ENCODE results near the gene FGF11. TPM values are rescaled to one million over a fixed set of nuclear protein-coding genes. Genes with fewer than 3 reads are reported as not detected.
A peak's percentile ranks its signal among the peaks of the same experiment; 100 is the strongest.

FGF11 gene
- total and polyA plus RNA-seq, 12 donors, result 10.2 to 76.7 (median 22.2) TPM

- Histone ChIP-seq H3K27ac (peak overlapping the region; percentile 78 to 94 (median 90)), H3K27me3 (no peaks in the 10 kb centered on the region), H3K4me1 (replicated peaks in 1 of 2) (peaks cover 50 to 52% of the 10 kb centered on the region in 2 donors), H3K9me3 (replicated peaks in 1 of 3) (no peaks in the 10 kb centered on the region), H3K36me3 (replicated peaks in 1 of 2) (no peaks in the 10 kb centered on the region), H3K4me3 (peak overlapping the region in 2 of 4 donors; percentile 30 to 62)
- 0 to 6% (median 2%) methylated on average over 20 to 92 of the region's 92 CpGs for WGBS, 4 donors
- intact Hi-C loops (cut with DNase I), result loop anchor here (5.0 kb wide), 2 partner anchors 41 to 126 kb away; partner anchors contain the start of genes SENP3 (in 1 of the 2) and ZBTB4 (in 1 of the 2)
- peak; percentile 83 to 91 (median 86) for DNase-seq
- TF ChIP-seq POLR2A (IDR thresholded peaks at IDR 0.05) (peak; percentile 52 to 86), CTCF (IDR thresholded peaks at IDR 0.05) (peak; percentile 22 to 94 (median 72))
Measured at GRCh38 chr17:7436556-7437368, 2.5 kb upstream of the FGF11 start.

- H3K27ac ChIP-seq, result peak overlapping the region; percentile 78 to 94 (median 90)
- H3K36me3 ChIP-seq (replicated peaks in 1 of 2), result no peaks in the 10 kb centered on the region
- DNase-seq, result peak in 2 of 7 donors; percentile 53 to 58
- TF ChIP-seq POLR2A (IDR thresholded peaks at IDR 0.05) (no peak), CTCF (IDR thresholded peaks at IDR 0.05) (no peak)
- H3K27me3 ChIP-seq, result no peaks in the 10 kb centered on the region
- H3K9me3 ChIP-seq (replicated peaks in 1 of 3), result no peaks in the 10 kb centered on the region
- 18 to 49% (median 27%) methylated on average over 10 to 31 of the region's 31 CpGs for WGBS, 4 donors
- intact Hi-C loops (cut with DNase I), result loop anchor here (5.0 kb wide), 2 partner anchors 40 to 125 kb away; partner anchors contain the start of genes SENP3 (in 1 of the 2) and ZBTB4 (in 1 of the 2)
- H3K4me3 ChIP-seq, result peak overlapping the region in 2 of 4 donors; percentile 30 to 62
- H3K4me1 ChIP-seq (replicated peaks in 1 of 2), result peaks cover 50 to 52% of the 10 kb centered on the region in 2 donors
Measured at GRCh38 chr17:7437369-7437863, 1.9 kb upstream of the FGF11 start.

- peak; percentile 72 to 88 (median 79) for DNase-seq
- intact Hi-C loops (cut with DNase I), result loop anchor here (5.0 kb wide), 2 partner anchors 39 to 124 kb away; partner anchors contain the start of genes SENP3 (in 1 of the 2) and ZBTB4 (in 1 of the 2)
- 22 to 29% (median 25%) methylated on average over 21 to 48 of the region's 48 CpGs for WGBS, 4 donors
- Histone ChIP-seq H3K36me3 (replicated peaks in 1 of 2) (no peaks in the 10 kb centered on the region), H3K4me1 (replicated peaks in 1 of 2) (peaks cover 50 to 52% of the 10 kb centered on the region in 2 donors), H3K4me3 (peak overlapping the region in 3 of 4 donors; percentile 30 to 62 (median 54)), H3K27me3 (no peaks in the 10 kb centered on the region), H3K9me3 (replicated peaks in 1 of 3) (no peaks in the 10 kb centered on the region), H3K27ac (peak overlapping the region; percentile 78 to 94 (median 90))
- no peak for TF ChIP-seq CTCF (IDR thresholded peaks at IDR 0.05)
- peak in 1 of 2 donors; percentile 55 for TF ChIP-seq POLR2A (IDR thresholded peaks at IDR 0.05)
Measured at GRCh38 chr17:7437950-7438614, 1.2 kb upstream of the FGF11 start.

All from adrenal gland (tissue), 12 donors.